Measurements from ENCODE around the gene MYO19. TPM values are rescaled to one million over a fixed set of nuclear protein-coding genes. Genes with fewer than 3 reads are reported as not detected.

Gene MYO19
- total and polyA plus RNA-seq, 2 of the 8 experiments (the other 6 are each of a cell fraction or from before 2014, with no cell fraction given): 126 to 163 TPM

DNA sequence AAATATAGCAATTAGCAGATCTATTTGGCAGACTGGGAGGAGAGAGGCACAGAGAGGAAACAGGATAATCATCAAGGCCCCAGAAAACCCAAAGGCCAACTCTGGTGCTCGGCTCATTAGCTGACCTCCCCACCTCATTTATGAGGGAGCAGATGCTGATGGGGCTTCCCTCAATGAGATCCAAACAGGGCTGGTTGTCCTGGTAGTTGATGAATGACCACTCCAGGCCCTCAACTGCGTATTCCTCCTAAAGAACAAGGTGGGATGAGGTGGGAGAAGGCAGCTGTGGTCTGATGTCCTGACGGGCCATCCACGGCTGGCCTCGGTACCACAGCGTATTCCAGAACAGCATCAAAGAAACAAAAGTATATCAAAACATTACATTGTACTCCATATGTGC, 27.4 kb downstream of the MYO19 start (continued):
- no peak for TF ChIP-seq TAF7 (optimal IDR thresholded peaks at IDR 0.05; ENCODE audit: borderline replicate concordance, low read depth, low read length)
- TF ChIP-seq CTCF (IDR thresholded peaks at IDR 0.05; ENCODE audit: control extremely low read depth in 1 of 3, insufficient read depth in 1 of 3, low read depth in 1 of 3, low read length in 3 of 3): no peak

All from H1 (cell line).